CD4-positive, alpha-beta T cell treated with Interleukin-6 at 100 ng/mL for 8 hours (primary cell): ENCODE results near the gene FUT4.
"Not testable (repeated sequence)": the region's sequence is repeated elsewhere in the genome, so short reads cannot be mapped to it uniquely, and the experiment has no call there.

Experiments
- DNase-seq: peaks from one replicate; pipeline ENCODE4 v3.0.0-alpha.2; 2020; ENCODE audit warnings: mixed read lengths, low spot score

The FUT4 gene

DNA sequence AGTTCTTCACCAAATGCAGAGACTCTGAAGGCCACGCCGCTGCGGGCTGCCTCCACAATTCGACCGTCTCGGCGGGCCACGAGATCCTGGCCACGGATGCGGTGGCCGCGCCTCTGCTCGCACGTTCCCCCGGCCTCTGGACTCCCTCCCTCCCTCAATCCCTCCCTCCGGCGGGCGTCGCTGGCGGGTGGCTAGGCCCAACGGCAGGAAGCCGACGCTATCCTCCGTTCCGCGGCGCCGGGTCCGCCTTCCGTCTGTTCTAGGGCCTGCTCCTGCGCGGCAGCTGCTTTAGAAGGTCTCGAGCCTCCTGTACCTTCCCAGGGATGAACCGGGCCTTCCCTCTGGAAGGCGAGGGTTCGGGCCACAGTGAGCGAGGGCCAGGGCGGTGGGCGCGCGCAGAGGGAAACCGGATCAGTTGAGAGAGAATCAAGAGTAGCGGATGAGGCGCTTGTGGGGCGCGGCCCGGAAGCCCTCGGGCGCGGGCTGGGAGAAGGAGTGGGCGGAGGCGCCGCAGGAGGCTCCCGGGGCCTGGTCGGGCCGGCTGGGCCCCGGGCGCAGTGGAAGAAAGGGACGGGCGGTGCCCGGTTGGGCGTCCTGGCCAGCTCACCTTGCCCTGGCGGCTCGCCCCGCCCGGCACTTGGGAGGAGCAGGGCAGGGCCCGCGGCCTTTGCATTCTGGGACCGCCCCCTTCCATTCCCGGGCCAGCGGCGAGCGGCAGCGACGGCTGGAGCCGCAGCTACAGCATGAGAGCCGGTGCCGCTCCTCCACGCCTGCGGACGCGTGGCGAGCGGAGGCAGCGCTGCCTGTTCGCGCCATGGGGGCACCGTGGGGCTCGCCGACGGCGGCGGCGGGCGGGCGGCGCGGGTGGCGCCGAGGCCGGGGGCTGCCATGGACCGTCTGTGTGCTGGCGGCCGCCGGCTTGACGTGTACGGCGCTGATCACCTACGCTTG is at the start of gene FUT4:
Gene FUT4, plus strand, starts transcription at position 227 of the 951 bp plus-strand sequence. Its CDS starts 213 bp downstream, at position 440.
- DNase-seq, result peak; percentile 58

GRCh38 chr11:94494126-94494680 is 49.5 kb upstream of the FUT4 start:
- no peak for DNase-seq

GRCh38 chr11:94500181-94500580 is 43.5 kb upstream of the FUT4 start:
- DNase-seq, result no peak

- no peak for DNase-seq
Observed at GRCh38 chr11:94501522-94501921, 42.2 kb upstream of the FUT4 start.

GRCh38 chr11:94504689-94505293 is 38.9 kb upstream of the FUT4 start:
- peak; percentile 48 for DNase-seq

GRCh38 chr11:94506513-94506912 is 37.2 kb upstream of the FUT4 start:
- not testable (repeated sequence) for DNase-seq

DNA sequence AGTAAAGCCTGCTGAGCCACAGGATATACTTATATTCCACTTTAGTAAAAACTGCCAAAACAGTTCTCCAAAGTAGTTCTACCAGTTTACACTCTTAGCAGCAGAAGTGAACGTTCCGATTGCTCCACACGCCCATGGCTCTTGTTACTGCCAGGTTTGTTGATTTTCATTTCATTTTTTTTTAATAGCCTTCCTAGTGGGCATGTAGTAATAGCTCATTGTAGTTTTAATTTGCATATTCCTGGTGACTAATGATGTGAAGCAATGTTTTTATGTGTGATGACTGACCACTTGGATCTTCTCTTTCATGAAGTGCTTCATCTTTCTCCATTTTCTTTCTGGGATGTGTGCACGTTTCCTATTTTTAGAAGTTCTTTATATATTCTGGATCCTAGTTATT is 36.2 kb upstream of the FUT4 start:
- no peak for DNase-seq

GRCh38 chr11:94511932-94512781 is 31.6 kb upstream of the FUT4 start, which contains the start of gene C11orf97:
Gene C11orf97, plus strand, starts transcription at chr11:94512461. Its CDS starts 68 bp downstream, at chr11:94512529.
- DNase-seq, result peak; percentile 55

DNA sequence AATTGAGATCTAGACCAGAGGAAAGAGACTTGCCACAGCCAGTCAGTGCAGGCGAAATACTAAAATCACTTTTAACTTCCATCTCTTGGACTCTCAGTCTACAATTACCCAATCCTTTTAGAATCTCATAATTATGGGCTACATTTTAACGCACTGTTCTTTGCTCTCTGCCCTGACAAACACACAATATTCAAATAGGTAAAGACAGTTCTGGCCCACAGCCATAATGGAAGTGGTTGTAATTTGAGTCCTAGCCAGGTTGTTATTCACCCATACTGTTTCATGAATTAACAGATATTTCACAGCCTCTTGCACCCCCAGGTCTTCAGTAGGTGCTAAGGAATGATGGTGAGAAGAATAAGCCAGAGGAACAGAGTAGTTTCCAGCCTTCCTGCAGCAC is 30.6 kb upstream of the FUT4 start:
- DNase-seq, result no peak

- DNase-seq, result no peak
Observed at GRCh38 chr11:94515398-94515797, 28.3 kb upstream of the FUT4 start.

- no peak for DNase-seq
Observed at GRCh38 chr11:94516725-94517124, 27.0 kb upstream of the FUT4 start.

GRCh38 chr11:94518300-94518699 is 25.4 kb upstream of the FUT4 start:
- DNase-seq, result no peak

GRCh38 chr11:94519478-94520084 is 24.1 kb upstream of the FUT4 start:
- DNase-seq, result peak; percentile 21

GRCh38 chr11:94521684-94522083 is 22.0 kb upstream of the FUT4 start:
- DNase-seq, result no peak

DNA sequence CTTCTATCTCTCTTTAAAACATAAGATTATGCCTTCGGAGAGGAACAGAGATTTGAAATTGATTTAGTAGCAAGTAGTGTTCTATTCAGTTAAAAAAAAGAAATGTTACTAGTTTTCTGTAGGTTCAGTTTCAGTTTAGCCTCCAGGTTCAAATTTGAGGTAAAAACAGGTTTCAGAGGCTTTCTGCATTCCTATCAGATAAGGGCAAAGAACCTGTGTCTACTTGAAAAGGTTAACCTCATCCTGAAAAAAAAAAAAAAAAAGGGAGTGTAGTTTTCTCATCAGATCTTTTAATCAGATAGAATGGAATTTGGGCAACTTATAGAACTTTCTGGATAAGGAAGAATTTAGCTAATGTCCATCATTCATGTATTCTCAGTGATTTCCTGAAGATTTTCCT is 19.4 kb upstream of the FUT4 start:
- no peak for DNase-seq

DNA sequence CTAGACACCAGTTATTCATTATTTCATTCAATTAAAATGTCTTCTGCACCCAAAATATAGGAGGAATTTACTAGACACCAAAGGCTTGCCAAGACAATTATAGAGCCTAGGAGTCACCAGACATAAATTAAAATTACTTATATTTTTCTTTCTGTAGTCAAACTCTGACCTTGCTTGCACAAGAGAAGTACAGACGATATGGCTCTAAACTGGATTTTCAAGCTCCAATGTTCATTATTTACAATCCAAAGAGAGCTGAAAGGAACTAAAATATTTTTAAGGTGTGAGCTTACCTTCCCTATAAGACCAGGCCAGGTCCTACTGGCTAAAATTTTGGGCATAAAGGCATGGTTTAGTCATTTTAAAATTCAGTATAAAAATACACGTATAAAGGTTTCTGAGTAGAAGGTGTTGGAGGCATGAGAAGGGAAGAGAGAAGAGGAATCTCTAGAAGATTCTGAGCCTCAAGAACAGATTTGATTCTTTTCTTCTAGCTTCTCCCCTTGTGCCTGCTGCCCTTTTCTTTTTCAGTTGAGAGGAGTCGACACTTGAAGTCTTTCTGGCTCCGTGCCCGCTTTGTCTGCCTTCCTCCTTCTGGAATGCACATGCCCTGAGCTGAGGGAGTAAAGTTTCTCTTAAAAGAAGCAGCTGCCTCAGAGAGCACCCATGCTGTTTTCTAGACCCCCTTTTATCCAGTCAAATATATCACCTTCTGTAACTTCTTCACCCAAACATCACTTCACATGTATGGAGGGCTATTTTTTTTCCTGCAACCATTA is 18.0 kb upstream of the FUT4 start:
- no peak for DNase-seq

DNA sequence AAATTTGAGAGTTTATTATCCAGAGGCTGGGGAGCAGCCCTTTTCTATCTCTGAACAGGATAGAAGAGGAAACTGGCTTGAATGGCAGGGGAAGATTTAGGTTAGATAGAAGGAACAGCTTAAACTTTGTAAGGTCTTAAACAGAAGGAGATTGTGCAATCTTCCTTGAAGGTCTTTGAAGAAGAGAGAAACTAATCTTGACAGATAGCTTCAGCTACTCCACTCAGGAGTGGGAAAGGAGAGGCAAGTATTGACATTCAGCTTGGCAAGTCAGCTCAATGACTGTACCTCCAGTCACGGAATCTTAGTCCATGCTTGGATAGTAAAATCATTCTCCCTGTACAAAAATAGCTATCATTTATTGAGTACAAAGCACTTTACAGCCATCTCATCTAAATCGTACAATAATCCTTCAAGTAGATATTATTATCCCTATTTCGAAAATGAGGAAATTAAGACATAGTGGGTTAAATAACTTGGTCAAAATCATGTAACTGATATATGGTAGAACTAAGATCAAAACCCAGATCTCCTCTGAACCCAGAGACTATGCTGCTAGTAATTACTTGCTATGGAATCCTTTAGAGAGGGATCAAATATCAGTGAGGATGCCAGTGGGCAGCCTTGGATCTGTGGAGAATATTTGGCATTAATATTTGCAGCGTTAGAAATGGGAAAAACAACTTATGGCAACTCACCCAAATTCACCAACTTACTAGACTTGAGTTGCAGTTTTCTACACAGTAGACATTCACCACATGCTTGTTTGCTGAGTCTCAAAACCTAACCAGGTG is 16.9 kb upstream of the FUT4 start:
- no peak for DNase-seq

DNA sequence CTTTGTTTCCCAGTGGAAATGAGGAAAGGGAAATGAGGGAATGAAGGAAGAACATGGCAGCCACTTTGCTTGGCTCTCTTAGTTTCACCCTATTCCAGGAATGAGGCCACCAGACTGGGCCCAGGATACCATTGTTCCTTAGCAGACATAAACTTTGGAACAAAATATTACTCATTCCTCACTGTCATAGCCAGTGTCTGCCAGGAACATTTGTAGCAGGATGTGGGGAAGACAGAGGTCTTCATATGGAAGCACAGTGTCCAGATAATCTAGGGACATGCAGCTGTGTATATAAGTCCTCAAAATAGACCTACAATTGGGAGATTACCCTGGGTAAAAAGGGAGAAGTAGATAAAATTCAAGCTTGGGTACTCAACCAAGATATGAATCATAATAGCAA is 15.2 kb upstream of the FUT4 start:
- DNase-seq, result no peak

DNA sequence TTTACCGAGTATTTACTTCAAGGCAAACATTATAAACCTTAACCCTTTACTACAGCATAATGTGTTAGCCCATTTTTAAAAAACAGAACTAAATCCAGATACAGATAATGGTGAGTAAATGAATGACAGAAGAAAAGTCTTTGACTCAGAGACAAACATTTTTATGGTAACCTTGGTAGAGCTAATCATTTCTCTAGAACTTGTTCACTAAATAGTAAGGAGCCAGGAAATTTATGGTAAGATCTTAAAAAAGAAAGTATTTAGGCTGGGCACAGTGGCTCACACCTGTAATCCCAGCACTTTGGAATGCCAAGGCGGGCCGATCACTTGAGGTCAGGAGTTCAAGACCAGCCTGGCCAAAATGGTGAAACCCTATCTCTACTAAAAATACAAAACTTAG is 11.5 kb upstream of the FUT4 start:
- DNase-seq, result no peak

DNA sequence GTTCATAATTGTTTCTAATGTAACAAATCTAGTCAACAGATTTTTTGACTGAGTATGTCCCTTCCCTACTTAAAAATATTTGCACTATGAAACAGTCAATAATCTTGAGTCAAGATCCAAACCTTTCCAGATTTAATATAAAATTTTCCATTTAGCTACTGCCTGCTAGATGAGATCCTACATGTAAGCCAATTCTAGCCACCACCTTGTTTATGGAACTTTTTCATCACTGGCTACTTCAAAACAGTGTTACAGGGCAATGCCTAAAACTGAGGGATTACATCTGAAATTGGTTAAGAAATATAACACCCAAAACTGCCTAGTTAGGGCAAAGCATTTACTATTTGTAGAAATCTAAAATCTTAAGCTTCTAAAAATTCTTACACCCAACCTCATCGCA is 10.5 kb upstream of the FUT4 start:
- DNase-seq, result no peak
